NCI-H748 (cell line): ENCODE data around the gene NKX2-3.

Experiments used
- DNase-seq: peaks from one replicate; lab custom pipeline; 2025; ENCODE audit not compliant: unreplicated experiment; lab: John Stamatoyannopoulos, UW

Gene NKX2-3

GRCh38 chr10:99537989-99538917 is 5.5 kb downstream of the NKX2-3 start:
- DNase-seq: no peak

DNA sequence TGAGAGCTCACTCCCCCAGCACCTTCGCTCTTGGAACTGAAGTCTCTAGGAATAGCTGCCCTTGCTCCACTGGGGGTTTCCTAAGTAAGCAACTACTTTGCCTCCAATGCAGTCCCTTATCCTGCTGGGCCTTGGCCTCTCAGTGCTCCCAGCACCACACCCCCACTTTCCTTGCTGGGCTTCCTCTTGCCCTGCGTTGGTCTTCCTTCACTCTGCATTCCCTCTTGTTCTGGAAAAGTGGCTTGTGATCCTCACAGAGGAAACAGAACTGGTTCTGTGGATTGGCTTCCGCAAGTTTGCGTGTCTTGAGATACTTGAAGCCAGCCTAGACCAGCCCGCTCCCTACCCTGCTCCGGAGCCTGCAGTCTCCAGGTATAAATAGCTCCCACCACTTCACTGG is 6.4 kb downstream of the NKX2-3 start:
- no peak for DNase-seq

DNA sequence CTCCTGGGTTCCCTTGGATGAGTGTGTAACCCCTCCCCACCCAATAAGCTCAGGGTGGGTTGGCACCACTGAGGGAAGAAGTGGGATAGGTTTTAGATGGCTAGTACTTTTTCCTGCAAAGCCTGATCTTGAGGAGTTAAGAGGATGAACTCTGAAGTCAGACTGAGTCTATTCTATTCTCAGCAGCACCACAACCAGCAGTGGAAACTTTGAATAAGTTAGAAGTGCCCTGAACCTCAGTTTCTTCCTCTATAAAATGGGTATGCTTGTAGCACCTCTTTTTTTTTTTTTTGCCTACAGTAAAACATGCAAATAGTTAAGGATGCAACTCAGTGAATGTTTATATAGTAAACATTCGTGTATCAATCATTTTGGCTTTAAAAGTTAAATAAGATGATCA is 7.1 kb downstream of the NKX2-3 start:
- DNase-seq: no peak

DNA sequence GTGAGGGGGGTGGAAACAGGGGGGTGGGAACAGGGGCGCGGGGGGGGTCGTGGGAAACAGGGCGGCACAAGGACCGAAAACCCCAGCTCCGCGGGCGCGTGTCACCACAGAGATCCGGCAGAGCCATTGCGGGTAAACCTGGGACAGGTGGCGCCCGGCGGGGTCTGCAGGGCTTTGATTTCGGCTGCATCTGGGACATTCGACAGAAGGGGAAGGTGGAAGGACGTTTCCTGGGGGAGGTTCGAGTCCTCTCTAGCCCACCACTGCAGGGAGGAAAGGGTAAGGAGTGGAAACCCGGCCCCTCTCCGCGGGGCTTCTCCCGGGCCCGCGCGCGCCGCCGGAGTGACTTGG is 7.5 kb downstream of the NKX2-3 start:
- no peak for DNase-seq

DNA sequence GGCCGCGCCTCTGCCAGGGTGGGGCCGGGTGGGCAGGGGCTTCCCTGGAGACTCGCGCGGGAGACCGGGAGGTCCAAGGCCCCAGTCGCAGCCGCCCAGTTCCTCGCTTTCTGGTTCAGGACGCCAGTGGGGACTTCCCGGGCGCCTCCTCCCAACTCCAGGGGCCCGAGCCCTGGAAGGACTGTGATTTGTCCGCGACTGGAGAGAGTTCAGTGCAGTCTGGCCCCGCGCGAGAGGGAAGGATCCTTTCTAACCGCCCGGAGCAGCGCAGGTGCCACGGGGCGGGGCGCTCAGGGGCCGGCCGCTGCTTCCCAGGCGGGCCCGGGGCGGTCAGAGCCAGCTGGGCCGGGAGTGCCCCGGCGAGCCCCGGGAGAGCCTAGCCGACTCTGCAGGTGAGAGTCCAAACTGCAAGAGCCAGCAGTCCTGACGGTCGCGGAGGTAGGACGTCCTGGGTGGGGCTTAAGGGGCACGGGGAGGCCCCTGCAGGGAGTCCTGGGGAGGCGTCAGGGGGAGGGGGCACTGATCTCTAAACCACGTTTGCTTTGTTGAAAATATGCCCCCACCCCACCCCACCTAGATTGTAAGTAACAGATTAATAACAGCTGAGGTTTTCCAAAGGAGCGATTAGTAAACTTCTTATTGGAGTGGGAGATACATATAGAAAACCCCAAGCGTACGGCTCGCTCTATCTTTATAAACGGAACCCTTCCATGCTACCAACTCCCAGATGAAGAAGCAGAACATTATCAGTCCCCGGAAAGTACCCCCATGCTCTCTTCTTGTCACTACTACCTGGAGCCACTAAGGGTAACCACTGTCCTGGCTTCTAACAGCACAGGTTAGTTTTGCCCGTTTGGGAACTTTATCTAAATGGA is 8.2 kb downstream of the NKX2-3 start:
- DNase-seq: peak; percentile 29

DNA sequence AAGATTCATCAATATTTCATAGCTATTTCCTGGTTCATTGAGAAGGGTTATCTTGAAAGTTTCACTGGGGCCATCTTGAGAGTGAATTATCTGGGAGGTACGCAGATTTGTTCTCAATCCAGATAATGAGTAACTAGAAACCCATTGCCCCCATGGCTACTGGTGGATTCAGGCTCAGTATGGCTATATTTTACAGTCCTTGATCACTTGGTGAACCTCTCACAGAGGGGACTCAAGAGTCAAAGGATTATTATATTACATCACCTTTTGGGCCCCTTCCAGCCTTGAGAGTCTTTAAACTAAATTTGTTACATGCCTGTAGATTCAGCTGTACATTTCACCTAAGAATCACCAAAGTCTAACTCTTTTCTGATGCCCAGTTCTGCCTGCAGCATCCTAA is 11.6 kb downstream of the NKX2-3 start:
- no peak for DNase-seq

DNA sequence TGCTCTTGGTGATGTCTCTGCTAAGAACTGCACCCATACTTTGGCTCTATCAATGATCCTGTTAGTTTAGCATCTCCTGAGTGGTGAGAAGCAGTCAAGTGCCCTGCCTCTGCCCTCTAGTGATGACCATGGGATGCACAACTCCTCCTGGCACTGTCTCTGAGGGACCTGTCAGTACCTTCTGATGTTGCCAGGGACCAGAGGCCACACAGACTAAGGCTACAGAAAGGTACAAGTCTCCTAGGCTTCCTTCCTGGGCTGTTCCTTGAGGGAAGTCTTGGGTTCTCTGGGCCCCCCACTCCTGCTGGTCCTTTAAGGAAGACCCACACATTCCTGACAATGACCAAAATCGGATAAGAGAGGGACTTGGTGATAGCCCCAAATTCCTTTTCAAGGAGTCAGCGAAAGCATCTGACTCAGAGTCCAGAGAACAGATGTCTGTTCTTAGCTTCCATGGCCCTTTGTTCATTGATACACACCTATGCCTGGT is 15.3 kb downstream of the NKX2-3 start:
- no peak for DNase-seq

GRCh38 chr10:99551158-99551557 is 18.4 kb downstream of the NKX2-3 start:
- DNase-seq: peak; percentile 94

DNA sequence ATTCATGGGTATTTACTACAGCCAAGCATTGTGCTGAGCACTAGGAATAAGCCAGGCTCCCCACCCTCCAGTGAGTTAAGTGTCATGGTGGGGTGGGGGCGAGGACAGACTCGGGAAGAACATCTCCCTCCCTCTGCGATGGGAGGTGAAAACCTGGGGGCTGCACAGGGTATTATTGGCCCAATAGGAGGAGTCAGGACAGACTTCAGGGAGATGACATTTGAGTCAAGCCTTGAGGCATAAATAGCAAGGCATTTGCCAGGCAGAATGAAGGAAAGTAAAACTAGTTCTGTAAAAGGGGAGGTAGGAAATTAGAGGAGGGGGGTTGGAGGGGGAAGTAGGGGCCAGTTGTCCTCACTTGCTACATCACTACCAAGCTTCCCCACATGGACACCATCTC is 18.9 kb downstream of the NKX2-3 start:
- no peak for DNase-seq

GRCh38 chr10:99555371-99555770 is 22.6 kb downstream of the NKX2-3 start:
- no peak for DNase-seq

DNA sequence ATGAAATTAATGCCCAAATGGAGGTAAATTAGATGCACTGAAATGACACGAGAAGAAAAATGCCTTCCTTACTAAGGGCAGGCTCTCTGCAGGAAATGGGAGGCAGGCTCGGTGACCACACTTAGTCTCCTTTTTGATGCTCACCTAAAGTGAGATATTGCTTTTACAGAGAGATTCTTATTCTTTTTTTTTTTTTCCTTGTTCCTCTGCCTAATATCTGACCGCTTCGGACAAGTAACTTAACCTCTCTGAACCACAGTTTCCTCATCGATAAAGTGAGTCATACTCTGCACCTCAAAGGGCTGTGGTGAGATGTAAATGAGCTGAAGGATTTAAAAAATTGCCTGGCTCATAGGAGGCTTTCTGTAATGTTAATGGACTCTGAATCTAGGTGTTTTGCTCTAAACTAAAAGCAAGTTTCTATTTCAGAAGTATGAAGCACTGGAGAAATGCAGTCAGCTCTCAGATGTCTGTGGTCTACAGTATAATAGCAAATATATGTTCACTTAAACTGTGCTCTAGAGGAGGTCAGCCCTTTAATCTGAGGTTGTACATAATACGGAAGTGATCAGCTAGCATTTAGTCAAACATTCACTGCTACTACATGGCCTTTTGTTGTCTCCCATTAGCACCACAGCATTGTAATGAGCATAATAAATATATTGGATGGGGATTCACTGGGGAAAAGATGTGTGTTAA is 23.2 kb downstream of the NKX2-3 start:
- DNase-seq: no peak

DNA sequence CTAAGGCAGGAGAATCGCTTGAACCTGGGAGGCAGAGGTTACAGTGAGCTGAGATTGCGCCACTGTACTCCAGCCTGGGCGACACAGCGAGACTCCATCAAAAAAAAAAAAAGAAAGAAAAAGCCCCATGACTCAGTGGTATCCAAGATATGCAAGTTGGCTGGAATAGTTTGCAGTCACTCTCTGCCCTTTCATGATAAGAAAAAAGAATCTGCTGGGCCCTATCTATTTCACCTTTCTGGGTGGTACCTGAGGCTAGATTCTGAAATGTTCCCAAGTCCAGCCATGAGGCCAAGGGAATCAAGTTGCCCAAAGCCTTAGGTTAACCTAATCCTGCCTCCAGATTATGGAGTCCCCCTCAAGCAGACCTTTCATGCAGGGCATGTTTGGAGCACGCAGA is 24.3 kb downstream of the NKX2-3 start:
- DNase-seq: no peak

DNA sequence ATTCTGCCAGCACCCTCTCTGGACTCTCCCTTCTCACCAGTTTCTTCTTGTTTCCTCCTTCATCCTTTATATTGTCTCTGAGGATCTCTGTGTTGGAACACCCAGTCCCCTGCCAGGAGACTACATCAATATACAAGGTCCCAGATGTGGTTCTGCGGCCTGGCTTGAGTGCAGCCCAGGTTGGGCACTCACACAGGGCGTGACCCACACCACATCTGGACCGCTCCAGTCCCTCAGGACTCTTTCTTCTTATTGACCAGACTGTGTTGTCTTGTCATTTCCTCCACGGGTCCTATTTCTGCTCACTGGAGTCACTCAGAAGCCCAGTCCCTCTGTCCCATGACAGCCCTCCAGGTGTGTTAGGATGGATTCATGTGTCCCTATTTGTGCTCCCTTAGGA is 26.0 kb downstream of the NKX2-3 start:
- DNase-seq: no peak

GRCh38 chr10:99560277-99561126 is 27.8 kb downstream of the NKX2-3 start:
- peak; percentile 57 for DNase-seq

DNA sequence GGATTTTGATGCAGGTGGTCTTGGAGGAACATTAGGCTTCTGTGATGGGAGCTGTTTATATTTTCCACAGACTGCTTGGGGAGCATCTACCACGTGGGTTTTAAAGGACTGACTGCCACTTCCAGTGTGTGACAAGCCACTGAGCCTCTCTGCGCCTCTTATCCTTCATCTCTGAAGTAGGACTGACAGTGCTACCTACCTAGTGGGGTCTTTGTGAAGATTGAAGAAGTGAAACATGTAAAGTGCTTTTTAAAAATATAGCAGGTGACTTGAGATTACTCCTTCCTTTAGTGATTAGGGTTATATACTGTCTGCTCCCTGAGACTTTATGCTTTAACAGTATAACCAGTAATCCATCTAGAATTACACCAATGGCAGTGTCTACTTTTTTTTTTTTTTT is 29.9 kb downstream of the NKX2-3 start:
- no peak for DNase-seq

DNA sequence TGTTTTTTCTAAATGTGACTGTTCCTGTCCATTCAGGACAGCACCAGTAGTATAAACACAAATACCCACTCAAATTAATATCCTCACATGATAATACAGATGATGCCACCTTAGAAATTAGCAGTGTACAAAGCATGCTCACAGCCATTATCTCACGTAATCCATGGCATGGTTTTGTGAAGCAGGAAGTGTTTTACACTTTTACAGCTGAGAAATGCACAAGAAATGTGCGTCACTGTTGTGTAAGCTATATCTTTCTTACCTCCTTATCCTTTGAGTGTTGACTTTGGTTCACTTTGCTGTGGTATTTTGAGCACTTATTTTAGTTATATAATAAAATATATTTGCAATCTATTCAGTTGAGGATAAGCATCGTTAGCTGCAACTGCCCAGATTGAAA is 31.6 kb downstream of the NKX2-3 start:
- DNase-seq: no peak

DNA sequence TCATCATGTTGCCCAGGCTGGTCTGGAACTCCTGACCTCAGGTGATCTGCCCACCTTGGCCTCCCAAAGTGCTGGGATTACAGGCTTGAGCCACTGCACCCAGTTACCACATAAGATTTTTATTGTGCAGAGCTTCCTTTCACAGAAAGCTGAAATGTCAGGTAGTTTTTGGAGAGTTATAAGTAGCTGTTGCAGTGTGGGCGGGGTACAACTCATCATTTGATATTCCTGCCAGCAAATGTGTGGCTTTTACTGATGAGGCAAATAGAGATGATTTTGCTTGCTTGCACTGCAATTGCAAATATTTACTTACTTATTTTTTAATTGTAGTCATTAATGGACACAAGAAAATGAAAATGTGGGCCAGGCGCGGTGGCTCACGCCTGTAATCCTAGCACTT is 32.4 kb downstream of the NKX2-3 start:
- peak; percentile 5 for DNase-seq

DNA sequence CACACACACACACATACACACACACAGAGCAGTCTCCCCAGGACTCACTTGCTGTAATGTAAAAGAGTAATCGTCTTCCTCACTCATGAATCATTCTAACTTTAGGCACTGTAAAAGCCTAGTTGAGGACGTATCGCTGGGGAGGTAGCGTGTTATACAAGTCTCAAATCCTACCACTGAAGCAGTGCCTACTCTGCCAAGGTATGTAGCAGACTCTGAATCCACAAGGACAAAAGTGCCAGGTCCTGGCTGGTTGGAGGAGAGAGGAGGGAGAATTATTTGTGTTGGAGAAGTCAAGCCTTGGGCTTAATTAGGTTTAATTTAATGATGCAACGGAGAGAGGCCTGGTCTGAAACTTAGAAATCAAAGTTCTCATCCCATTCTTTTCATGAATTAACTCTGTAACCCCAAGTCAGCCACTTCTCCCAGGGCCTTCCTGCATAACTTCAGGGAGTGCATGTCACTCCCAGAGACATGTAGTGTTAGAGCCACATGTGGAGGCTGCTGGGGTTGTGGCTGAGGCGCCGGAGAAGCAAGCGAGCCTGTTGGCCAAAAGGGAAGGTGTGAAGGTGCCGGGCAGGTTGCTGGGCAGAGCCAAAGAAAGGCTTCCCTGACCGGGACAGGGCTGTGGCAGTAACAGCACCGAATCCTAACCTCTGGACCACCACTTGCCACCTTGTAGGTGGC is 36.7 kb downstream of the NKX2-3 start:
- no peak for DNase-seq

- no peak for DNase-seq
Observed at GRCh38 chr10:99569961-99570360, 37.2 kb downstream of the NKX2-3 start.

DNA sequence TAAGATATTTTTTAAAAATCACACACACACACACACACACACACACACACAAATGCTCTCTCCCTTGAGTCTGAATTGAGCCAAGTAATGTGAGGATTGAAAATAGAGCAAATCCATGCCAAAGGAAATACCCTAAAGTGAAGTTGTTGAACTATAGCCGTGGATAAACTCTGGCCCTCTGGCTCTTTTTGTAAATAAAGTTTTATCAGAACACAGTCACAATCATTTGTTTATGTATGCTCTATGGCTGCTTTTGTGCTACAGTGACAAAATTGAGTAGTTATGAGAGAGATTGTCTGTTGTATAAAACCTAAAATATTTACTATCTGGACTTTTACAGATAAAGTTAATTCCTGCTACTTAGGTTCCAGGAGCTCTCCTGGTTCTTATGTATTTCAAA is 39.1 kb downstream of the NKX2-3 start:
- no peak for DNase-seq
